LNCaP clone FGC (cell line): Measurements from ENCODE around the gene SLC13A2.

Source experiments
- DNase-seq: peaks from one replicate; pipeline ENCODE4 v3.0.0-alpha.2; 2011; ENCODE audit warnings: low read depth
- H3K4me3 ChIP-seq: 2 replicates; pipeline ENCODE4 v1.5.1; 2011; ENCODE audit warnings: mild to moderate bottlenecking, low read depth, low read length, control low read depth
- TF ChIP-seq, protein P1 (sequence below): IDR thresholded peaks from 2 replicates; pipeline ENCODE4 v1.5.1; 2012; ENCODE audit warnings: mild to moderate bottlenecking; ENCODE audit not compliant: control insufficient read depth, insufficient read depth; ENCODE audit errors: extremely low read depth

Gene SLC13A2

DNA sequence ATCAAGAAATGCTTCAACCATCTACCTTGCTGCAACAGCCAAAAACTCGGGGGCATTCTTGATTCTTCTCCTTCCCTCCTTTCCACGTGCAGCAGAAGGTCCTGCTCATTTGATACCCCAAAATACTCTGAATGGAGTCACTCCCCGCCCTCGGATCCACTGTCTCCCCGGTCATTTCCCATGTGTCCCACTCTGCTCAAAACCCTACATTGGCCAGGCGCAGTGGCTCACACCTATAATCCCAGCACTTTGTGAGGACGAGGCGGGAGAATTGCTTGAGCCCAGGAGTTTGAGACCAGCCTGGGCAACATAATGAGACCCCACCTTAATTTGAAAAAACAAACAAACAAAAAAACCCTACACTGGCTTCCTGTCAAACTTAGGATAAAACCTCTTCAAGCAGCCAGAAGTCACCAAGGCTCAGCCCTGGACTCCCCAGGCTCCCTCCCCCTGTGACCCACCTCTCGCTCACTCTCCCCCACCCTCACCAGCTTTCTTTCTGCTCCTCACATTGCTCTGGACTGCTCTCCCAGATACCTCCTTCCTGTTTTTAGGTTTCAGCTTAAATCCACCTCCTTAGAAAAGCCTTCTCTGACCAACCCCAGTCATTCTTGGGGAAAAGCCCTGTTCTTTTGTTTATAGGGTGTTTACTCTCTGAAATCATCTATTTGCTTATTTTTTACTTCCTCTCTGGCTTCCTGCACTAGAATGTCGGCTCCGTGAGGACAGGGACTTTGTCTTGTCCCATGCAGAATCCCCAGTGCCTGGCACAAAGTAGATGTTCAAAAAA, 2.8 kb downstream of the SLC13A2 start:
- TF ChIP-seq, protein P1, sequence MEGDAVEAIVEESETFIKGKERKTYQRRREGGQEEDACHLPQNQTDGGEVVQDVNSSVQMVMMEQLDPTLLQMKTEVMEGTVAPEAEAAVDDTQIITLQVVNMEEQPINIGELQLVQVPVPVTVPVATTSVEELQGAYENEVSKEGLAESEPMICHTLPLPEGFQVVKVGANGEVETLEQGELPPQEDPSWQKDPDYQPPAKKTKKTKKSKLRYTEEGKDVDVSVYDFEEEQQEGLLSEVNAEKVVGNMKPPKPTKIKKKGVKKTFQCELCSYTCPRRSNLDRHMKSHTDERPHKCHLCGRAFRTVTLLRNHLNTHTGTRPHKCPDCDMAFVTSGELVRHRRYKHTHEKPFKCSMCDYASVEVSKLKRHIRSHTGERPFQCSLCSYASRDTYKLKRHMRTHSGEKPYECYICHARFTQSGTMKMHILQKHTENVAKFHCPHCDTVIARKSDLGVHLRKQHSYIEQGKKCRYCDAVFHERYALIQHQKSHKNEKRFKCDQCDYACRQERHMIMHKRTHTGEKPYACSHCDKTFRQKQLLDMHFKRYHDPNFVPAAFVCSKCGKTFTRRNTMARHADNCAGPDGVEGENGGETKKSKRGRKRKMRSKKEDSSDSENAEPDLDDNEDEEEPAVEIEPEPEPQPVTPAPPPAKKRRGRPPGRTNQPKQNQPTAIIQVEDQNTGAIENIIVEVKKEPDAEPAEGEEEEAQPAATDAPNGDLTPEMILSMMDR = no peak
- DNase-seq = no peak

DNA sequence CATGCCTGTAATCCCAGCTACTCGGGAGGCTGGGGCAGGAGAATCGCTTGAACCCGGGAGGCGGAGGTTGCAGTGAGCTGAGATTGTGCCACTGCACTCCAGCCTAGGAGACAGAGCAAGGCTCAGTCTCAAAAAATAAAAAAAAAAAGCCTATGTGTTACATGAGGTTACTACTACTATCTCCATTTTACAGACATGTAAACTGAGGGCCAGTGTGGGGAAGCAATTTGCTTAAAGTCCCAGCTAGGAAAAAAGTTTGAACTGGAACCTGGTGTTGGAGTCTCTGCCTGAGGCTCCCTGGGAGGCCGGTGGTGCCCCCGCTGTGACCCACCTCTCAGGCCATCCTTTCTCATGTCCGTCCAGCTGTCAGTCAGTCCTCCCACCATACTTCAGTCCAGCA, 4.5 kb downstream of the SLC13A2 start:
- H3K4me3 ChIP-seq = no peak overlapping the region

More for the DNA sequence above, 2.8 kb downstream of the SLC13A2 start:
- H3K4me3 ChIP-seq = no peak overlapping the region

DNA sequence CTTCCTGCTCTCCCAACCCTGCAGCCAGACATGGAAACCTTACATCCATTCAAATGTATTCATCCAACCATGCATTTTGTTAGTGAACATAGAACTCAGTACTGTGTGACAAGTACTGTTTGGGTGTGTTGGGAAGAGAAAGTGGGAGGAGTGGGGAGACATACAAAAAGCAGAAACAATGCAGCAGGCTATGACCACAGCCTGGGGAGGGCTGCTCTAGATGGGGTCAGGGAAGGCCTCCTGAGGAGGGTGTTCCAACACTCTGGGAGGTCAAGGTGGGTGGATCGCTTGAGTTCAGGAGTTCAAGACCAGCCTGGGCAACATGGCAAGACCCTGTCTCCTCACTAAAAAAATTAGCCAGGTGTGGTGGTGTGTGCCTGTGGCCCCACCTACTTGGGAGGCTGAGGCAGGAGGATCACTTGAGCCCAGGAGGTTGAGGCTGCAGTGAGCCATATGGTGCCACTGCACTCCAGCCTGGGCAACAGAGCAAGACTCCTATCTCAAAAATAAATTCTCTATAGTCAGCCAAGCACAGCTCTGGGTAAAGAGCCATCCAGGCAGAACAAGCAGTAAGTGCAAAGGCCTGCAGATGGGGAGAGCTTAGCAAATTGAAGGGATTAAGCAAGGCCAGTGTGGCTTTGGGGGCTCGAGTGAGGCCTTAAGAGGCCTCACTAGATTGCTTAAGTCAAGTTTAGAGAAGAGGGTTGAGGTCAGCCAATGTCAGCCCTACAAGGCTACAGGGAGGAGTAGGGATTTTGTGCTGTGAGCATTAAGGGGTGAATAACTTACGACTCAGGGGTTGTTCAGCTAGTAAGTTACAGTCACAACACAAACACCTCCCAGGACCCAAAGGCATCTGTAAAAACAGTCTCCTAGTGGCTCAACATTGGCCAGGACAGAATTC, 5.5 kb downstream of the SLC13A2 start:
- no peak for DNase-seq
- TF ChIP-seq, protein P1 = no peak

More for the DNA sequence above, 4.5 kb downstream of the SLC13A2 start:
- TF ChIP-seq, protein P1 = no peak
- no peak for DNase-seq

DNA sequence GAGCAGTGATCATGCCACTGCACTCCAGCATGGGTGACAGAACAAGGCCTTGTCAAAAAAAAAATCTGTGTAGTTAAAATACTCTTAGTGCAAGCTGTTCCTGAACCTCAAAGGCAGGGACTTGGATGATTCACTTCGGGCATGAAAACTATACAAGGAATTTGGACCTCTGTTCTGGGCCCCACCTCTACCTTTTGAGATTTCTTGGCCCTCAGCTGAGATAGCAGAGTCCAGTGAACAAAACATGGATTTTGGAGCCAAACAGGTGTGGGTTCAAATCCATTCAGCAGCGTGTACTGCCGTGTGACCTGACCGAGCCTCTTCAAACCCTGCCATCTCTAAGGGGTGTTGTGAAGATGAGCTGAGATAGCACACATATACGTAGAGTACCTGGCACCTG, 6.8 kb downstream of the SLC13A2 start:
- H3K4me3 ChIP-seq = no peak overlapping the region
- TF ChIP-seq, protein P1 = no peak
- DNase-seq = no peak

More for the DNA sequence above, 5.5 kb downstream of the SLC13A2 start:
- H3K4me3 ChIP-seq = no peak overlapping the region

DNA sequence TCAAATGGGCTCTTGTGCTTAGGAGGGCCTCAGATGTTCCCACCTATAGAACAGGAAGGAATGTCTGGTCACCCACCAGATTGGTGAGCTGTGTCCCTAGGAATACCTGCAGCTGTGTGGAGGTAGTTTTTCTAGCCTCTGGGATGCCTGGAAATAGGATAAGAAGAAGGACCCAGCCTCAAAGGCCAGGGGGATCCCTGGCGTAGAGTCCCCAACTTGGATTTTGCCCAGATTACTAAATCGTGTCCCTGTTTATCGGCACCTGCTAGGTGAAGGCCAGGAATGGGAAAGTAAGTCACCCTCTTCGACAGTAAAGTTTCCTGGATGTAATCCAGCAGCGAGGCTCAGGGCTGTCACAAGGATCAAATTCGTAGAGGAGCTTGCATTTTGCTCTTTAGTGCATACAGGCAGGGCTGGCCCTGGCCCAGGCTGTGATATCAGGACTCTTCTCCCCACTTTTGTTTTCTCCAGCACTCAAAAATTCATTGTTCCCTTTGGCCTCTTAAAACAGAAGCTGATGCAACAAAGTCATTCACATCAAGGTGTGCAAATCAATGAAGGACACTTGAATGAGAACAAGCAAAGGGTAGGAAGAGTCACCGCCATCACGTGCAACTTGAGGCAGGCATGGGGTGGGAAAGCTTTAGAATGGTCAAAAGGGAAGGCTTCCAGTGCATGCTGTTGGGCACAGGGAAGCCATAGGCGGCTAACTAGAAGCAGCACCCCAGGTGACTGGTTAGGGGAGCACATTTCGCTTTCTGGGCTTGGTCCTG, 7.5 kb downstream of the SLC13A2 start:
- TF ChIP-seq, protein P1 = no peak
- DNase-seq = no peak
- H3K4me3 ChIP-seq = no peak overlapping the region

DNA sequence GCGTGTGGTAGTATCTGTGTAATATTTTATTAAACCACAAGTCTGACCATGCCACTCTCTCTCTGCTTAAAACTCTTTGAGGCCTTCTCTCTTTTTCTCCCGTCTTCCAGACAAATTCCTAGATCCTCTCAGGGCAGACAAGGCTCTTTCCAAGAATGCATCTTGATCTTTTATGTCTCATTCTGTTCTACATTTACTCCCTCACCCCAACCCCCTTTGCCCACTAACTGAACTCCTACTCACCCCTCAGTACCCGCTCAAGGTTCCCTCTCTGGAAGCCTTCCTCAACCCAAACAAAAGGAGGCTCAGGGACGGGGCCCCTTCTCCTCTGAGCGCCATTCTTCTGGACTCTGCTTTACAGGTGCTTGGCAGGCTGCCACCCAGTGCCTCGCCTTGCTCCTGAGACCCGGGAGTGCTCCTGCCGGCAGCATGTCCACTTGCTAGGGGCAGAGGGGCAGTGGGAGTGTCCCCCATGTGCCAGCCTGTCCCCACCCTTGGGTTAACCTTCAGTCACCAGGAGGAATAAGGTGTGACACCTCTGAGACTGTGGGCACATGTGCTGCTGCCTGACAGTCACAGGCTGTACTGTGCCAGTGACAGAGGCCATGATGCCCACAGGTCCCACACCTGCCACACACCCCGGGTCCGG, 9.2 kb downstream of the SLC13A2 start:
- no peak overlapping the region for H3K4me3 ChIP-seq
- DNase-seq = no peak
- TF ChIP-seq, protein P1 = no peak
